Trophoblast cell (in vitro differentiated cells and primary cell): ENCODE data around the gene NEDD8.

Experiments used
- DNase-seq, 2 donors: peaks; one replicate each; pipeline ENCODE4 v3.0.0-alpha.2; 2016
- H2AFZ ChIP-seq: 2 replicates; pipeline ENCODE4 v1.6.1; 2013; ENCODE audit warnings: low read length, moderate library complexity, mild to moderate bottlenecking; ENCODE audit not compliant: insufficient read depth, poor library complexity
- H2AK5ac ChIP-seq: 2 replicates; pipeline ENCODE4 v1.6.1; 2013; ENCODE audit warnings: mild to moderate bottlenecking, low read length
- H2BK120ac ChIP-seq: 2 replicates; pipeline ENCODE4 v1.6.1; 2013; ENCODE audit warnings: low read length, mild to moderate bottlenecking, moderate library complexity; ENCODE audit not compliant: insufficient read depth, poor library complexity
- H2BK12ac ChIP-seq: 2 replicates; pipeline ENCODE4 v1.6.1; 2013; ENCODE audit warnings: mild to moderate bottlenecking, low read length, moderate library complexity
- H2BK5ac ChIP-seq: 2 replicates; pipeline ENCODE4 v1.6.1; 2013; ENCODE audit warnings: low read length, low read depth, moderate library complexity, mild to moderate bottlenecking; ENCODE audit not compliant: poor library complexity
- H3K14ac ChIP-seq: 2 replicates; pipeline ENCODE4 v1.6.1; 2013; ENCODE audit warnings: mild to moderate bottlenecking, low read length
- H3K18ac ChIP-seq: 2 replicates; pipeline ENCODE4 v1.6.1; 2013; ENCODE audit warnings: mild to moderate bottlenecking, low read length
- H3K23ac ChIP-seq: 2 replicates; pipeline ENCODE4 v1.6.1; 2013; ENCODE audit warnings: low read length
- H3K27ac ChIP-seq: 2 replicates; pipeline ENCODE4 v1.5.1; 2013; ENCODE audit warnings: low read depth, mild to moderate bottlenecking, inconsistent platforms, low read length, moderate library complexity
- H3K27me3 ChIP-seq: 2 replicates; pipeline ENCODE4 v1.6.1; 2013; ENCODE audit warnings: inconsistent platforms, mild to moderate bottlenecking, low read length, moderate library complexity; ENCODE audit not compliant: insufficient read depth
- H3K36me3 ChIP-seq, 2 experiments: 1 replicate in 1 of 2; 2 replicates in 1 of 2; pipeline ENCODE4 v1.6.1; 2013; ENCODE audit warnings: low read length in 2 of 2, mild to moderate bottlenecking in 2 of 2, moderate library complexity in 1 of 2; ENCODE audit not compliant: insufficient read depth in 2 of 2, control insufficient read depth in 1 of 2
- H3K4ac ChIP-seq: 2 replicates; pipeline ENCODE4 v1.6.1; 2013; ENCODE audit warnings: low read depth, mild to moderate bottlenecking, low read length, moderate library complexity
- H3K4me1 ChIP-seq, 2 experiments: 1 replicate in 1 of 2; 2 replicates in 1 of 2; pipeline ENCODE4 v1.6.1; 2013; ENCODE audit warnings: low read length in 2 of 2, mild to moderate bottlenecking in 2 of 2, moderate library complexity in 1 of 2; ENCODE audit not compliant: insufficient read depth in 2 of 2, control insufficient read depth in 1 of 2
- H3K4me2 ChIP-seq: 2 replicates; pipeline ENCODE4 v1.6.1; 2013; ENCODE audit warnings: inconsistent platforms, mild to moderate bottlenecking, low read length, moderate library complexity
- H3K4me3 ChIP-seq: 2 replicates; pipeline ENCODE4 v1.5.1; 2013; ENCODE audit warnings: mild to moderate bottlenecking, low read depth, low read length, inconsistent platforms
- H3K79me1 ChIP-seq: one replicate; pipeline ENCODE4 v1.6.1; 2013; ENCODE audit warnings: low read length
- H3K79me2 ChIP-seq: 2 replicates; pipeline ENCODE4 v1.6.1; 2013; ENCODE audit warnings: low read length, mild to moderate bottlenecking; ENCODE audit not compliant: control insufficient read depth, insufficient read depth, poor library complexity
- H3K9ac ChIP-seq: 2 replicates; pipeline ENCODE4 v1.6.1; 2013; ENCODE audit warnings: mild to moderate bottlenecking, low read length
- H3K9me3 ChIP-seq: 2 replicates; pipeline ENCODE4 v1.6.1; 2013; ENCODE audit warnings: low read depth, mild to moderate bottlenecking, control low read depth, inconsistent platforms, low read length; ENCODE audit not compliant: insufficient read depth
- H4K12ac ChIP-seq: 2 replicates; pipeline ENCODE4 v1.6.1; 2013; ENCODE audit warnings: low read depth, mild to moderate bottlenecking, low read length, moderate library complexity
- H4K8ac ChIP-seq: 2 replicates; pipeline ENCODE4 v1.6.1; 2013; ENCODE audit warnings: low read depth, mild to moderate bottlenecking, low read length, moderate library complexity
- H4K91ac ChIP-seq: one replicate; pipeline ENCODE4 v1.6.1; 2013; ENCODE audit warnings: low read depth, mild to moderate bottlenecking, low read length, moderate library complexity
- WGBS: extraction: QIAGEN DNeasy Blood & Tissue Kit; methylation state at CpG from one replicate; pipeline ENCODE4 v1.1.7; 2013; ENCODE audit warnings: missing lambda C conversion rate; ENCODE audit not compliant: insufficient read length, insufficient coverage; ENCODE audit errors: extremely low coverage; 5-methylcytosine and 5-hydroxymethylcytosine counted together

NEDD8 gene

DNA sequence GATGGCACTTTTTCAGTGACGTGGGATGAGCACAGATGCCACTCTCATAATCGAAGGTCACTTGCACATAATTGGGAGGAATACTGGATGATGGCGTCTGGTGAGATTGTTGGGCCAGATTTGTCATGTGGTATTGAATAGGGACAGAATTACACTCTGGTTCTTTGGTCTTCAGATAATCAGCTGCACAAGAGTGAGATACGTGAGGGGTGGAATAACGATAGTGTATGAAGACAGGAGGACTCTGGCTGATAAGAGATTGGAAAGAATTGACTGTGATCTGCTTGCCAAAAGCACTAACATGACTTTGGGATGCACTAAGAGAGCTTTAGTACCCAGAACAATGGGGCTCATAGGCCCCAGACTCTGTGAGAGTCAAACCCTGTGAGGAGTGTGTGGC is 46.3 kb upstream of the NEDD8 start:
- Histone ChIP-seq H3K79me1 (no peaks in the 10 kb centered on the region), H3K18ac (no peak overlapping the region), H3K79me2 (no peaks in the 10 kb centered on the region), H2BK120ac (no peak overlapping the region), H2BK12ac (no peak overlapping the region), H3K4me2 (no peak overlapping the region), H3K9ac (no peak overlapping the region), H2AFZ (no peak overlapping the region), H3K4ac (no peak overlapping the region), H2AK5ac (no peak overlapping the region), H3K9me3 (no peaks in the 10 kb centered on the region), H3K36me3 (no peaks in the 10 kb centered on the region), H4K8ac (no peak overlapping the region), H3K4me3 (no peak overlapping the region), H3K14ac (no peak overlapping the region), H3K23ac (no peak overlapping the region), H3K4me1 (peaks cover 4 to 5% of the 10 kb centered on the region in 2 experiments), H3K27ac (no peak overlapping the region), H4K91ac (no peak overlapping the region), H4K12ac (no peak overlapping the region), H2BK5ac (no peak overlapping the region), H3K27me3 (no peaks in the 10 kb centered on the region)
- WGBS = no CpG with 5 or more reads among the region's 5 CpGs
- DNase-seq = no peak

DNA sequence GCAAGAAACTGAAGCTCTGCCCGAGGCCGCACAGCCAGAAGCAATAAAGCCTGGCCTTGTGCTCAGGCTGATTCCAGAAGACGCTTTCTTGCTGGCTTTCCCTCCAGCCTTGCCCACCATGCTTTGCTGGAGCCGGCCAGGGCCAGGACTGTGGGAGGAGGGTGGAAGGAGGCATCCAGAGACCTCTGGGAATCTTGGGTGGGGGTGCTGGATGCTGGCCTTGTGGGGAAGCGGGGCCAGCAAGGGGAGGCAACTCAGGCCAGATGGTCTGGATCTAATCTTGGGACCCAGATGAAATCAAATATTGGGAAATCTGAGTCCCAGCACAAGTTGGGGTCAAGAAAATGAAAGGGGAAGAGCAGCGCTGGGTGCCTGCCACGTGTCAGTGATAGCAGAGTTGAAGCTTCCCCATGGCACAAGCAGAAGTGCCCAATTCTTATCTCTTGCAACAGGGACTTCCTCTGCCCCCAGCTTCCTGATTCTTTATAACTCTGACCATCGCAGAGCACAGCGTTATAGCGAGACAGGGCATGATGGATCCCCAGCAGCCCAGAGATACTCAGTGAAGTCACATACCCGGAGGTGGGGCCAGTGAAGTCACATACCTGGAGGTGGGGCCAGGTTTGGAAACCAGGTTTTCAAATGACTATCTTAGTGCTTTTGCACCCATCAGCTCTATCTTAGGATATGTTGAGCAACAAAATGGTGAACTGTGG is 45.6 kb upstream of the NEDD8 start:
- no peak overlapping the region for H3K4me3 ChIP-seq
- no peak overlapping the region for H3K27ac ChIP-seq
- H3K14ac ChIP-seq = no peak overlapping the region
- H4K91ac ChIP-seq = no peak overlapping the region
- H3K18ac ChIP-seq = no peak overlapping the region
- peaks cover 4 to 5% of the 10 kb centered on the region in 2 experiments for H3K4me1 ChIP-seq
- H2BK5ac ChIP-seq = no peak overlapping the region
- H3K27me3 ChIP-seq = no peaks in the 10 kb centered on the region
- H4K8ac ChIP-seq = no peak overlapping the region
- peak in 1 of 2 donors; percentile 12 for DNase-seq
- H3K9me3 ChIP-seq = no peaks in the 10 kb centered on the region
- H3K36me3 ChIP-seq = no peaks in the 10 kb centered on the region
- H2BK12ac ChIP-seq = no peak overlapping the region
- H3K4me2 ChIP-seq = no peak overlapping the region
- H3K79me2 ChIP-seq = no peaks in the 10 kb centered on the region
- no CpG with 5 or more reads among the region's 11 CpGs for WGBS
- no peak overlapping the region for H2BK120ac ChIP-seq
- H4K12ac ChIP-seq = no peak overlapping the region
- H2AK5ac ChIP-seq = no peak overlapping the region
- H3K9ac ChIP-seq = no peak overlapping the region
- no peak overlapping the region for H2AFZ ChIP-seq
- no peak overlapping the region for H3K4ac ChIP-seq
- H3K79me1 ChIP-seq = no peaks in the 10 kb centered on the region
- H3K23ac ChIP-seq = no peak overlapping the region

DNA sequence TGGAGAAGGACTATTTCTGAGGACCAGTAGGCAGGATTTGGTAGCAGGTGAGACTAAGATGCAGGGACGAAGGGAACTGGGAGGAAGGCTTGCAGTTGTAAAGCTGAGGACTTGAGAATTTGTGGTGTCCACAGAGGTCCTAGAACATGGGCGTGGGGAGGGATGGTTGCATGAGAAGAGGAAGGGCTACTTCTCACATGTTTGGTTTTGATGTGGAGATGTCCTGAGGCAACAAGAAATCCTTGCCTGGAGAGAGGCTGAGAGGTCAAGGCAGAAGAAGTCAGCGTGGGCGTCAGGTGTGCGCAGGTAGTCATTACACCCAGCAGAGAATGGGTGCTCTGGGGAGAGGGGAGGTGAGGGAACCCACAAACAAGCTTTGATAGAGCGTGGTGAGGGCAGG is 44.9 kb upstream of the NEDD8 start:
- no CpG with 5 or more reads among the region's 6 CpGs for WGBS
- no peak for DNase-seq
- H2BK5ac ChIP-seq = no peak overlapping the region

DNA sequence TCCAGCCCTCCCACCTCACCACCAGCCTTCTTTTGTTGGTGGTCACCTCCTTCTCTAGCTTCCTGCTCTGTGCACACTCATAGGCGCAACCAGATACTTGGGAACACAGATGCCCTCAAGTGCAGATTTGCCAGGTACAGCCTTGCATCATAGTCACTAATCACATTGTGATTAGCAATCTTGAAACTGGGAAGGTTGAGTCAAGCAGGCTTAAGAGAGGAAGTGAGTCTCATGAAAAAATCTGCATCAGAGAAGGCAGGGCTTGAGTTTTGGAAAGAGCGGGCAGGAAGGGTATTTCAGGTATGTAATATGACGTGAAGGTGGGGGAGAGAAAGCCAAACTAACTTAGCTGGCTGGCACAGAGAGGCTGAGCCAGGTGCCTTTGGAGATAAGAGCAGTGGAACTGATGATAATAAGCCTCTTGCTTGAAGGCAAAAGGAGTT is 42.0 kb upstream of the NEDD8 start:
- WGBS = no CpG with 5 or more reads among the region's 3 CpGs

More for the DNA sequence above, 44.9 kb upstream of the NEDD8 start:
- H3K27me3 ChIP-seq = no peaks in the 10 kb centered on the region
- no peaks in the 10 kb centered on the region for H3K79me2 ChIP-seq
- H2BK12ac ChIP-seq = no peak overlapping the region
- no peak overlapping the region for H3K9ac ChIP-seq
- no peak overlapping the region for H4K8ac ChIP-seq
- H4K91ac ChIP-seq = no peak overlapping the region
- H3K4ac ChIP-seq = no peak overlapping the region
- no peak overlapping the region for H2AK5ac ChIP-seq
- H3K4me1 ChIP-seq = peaks cover 4 to 5% of the 10 kb centered on the region in 2 experiments
- H3K27ac ChIP-seq = no peak overlapping the region
- no peak overlapping the region for H2AFZ ChIP-seq
- no peaks in the 10 kb centered on the region for H3K79me1 ChIP-seq
- H4K12ac ChIP-seq = no peak overlapping the region
- no peaks in the 10 kb centered on the region for H3K36me3 ChIP-seq
- no peak overlapping the region for H3K4me3 ChIP-seq
- no peaks in the 10 kb centered on the region for H3K9me3 ChIP-seq
- no peak overlapping the region for H3K4me2 ChIP-seq
- H2BK120ac ChIP-seq = no peak overlapping the region
- no peak overlapping the region for H3K14ac ChIP-seq
- H3K23ac ChIP-seq = no peak overlapping the region
- H3K18ac ChIP-seq = no peak overlapping the region

More for the DNA sequence above, 42.0 kb upstream of the NEDD8 start:
- H2BK120ac ChIP-seq = no peak overlapping the region
- no peak overlapping the region for H3K9ac ChIP-seq
- H2BK12ac ChIP-seq = no peak overlapping the region
- H3K27ac ChIP-seq = no peak overlapping the region
- no peak overlapping the region for H4K12ac ChIP-seq
- DNase-seq = peak in 1 of 2 donors; percentile 40
- H3K4ac ChIP-seq = no peak overlapping the region
- H3K27me3 ChIP-seq = no peaks in the 10 kb centered on the region
- no peak overlapping the region for H2AFZ ChIP-seq
- no peak overlapping the region for H2BK5ac ChIP-seq
- H3K4me3 ChIP-seq = no peak overlapping the region
- no peak overlapping the region for H3K4me2 ChIP-seq
- H3K36me3 ChIP-seq = peaks cover 7 to 8% of the 10 kb centered on the region in 2 experiments
- H3K4me1 ChIP-seq = peaks cover 2 to 7% of the 10 kb centered on the region in 2 experiments
- no peak overlapping the region for H4K91ac ChIP-seq
- no peak overlapping the region for H4K8ac ChIP-seq
- no peak overlapping the region for H3K18ac ChIP-seq
- H3K79me2 ChIP-seq = peaks cover 2% of the 10 kb centered on the region
- peaks cover 5% of the 10 kb centered on the region for H3K79me1 ChIP-seq
- H2AK5ac ChIP-seq = no peak overlapping the region
- H3K14ac ChIP-seq = no peak overlapping the region
- no peaks in the 10 kb centered on the region for H3K9me3 ChIP-seq
- no peak overlapping the region for H3K23ac ChIP-seq
